GM19240 (cell line): Measurements from ENCODE around the gene PTGIR.

Experiments used
- DNase-seq: peaks from one replicate; pipeline ENCODE4 v3.0.0; 2011; ENCODE audit warnings: low spot score; ENCODE audit not compliant: insufficient read length

The PTGIR gene, protein sequence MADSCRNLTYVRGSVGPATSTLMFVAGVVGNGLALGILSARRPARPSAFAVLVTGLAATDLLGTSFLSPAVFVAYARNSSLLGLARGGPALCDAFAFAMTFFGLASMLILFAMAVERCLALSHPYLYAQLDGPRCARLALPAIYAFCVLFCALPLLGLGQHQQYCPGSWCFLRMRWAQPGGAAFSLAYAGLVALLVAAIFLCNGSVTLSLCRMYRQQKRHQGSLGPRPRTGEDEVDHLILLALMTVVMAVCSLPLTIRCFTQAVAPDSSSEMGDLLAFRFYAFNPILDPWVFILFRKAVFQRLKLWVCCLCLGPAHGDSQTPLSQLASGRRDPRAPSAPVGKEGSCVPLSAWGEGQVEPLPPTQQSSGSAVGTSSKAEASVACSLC

DNA sequence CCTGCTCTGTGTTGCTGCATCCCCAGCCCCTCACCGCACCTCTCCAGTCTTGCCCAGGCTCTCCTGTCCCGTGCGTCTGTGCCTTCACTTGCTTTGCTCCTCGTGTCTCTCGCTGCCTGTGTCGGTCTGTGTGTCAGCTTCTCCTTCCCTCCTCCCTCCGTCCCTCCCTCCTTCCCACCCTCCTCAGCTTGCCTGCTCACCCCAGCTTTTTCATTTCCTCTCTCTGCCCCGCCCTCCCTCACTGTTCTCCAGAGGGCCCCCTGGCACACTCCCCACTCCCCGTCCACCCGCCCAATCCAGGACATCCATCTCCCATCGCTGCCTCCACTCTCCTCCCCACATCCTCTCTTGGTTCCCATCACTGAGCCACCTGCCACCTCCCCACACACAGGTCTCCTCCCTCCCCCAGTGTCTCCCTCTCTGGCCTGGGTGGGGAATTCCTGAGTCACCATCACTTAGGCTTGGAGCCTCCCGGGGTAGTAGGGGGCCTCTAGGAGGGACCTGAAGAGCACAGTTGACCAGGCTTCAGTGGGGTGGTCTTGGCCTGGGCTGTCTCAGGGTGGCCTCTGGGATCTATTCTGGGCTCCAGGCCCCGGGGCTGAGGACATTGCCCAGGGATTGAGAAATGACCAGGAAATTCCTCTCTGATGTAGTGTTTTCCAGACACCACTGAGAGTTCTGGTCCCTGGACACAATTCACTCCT is at the start of gene PTGIR:
Gene PTGIR, minus strand, starts transcription at position 132 of the 704 bp plus-strand sequence. CDS start 864 bp downstream, outside the sequence.
- no peak for DNase-seq

DNA sequence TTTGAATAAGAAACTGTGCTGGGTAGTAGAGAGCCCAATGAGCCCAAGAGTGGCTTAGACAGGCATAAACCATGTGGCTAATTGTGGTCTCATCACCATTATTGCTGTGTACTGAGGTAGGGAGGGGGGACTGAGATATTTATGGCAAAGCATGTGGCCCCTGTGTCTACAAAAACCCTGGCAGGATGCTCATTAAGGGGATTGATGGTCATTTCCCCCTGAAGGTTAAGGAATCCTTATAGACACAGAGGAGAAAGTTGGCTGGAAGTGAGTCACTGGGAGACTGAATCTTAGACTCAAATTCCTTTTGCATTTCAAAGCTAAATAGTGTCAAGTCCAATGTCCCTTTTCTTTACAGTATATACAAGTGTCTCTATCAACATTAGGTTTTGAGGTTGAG is 45.9 kb upstream of the PTGIR start:
- DNase-seq, result no peak

DNA sequence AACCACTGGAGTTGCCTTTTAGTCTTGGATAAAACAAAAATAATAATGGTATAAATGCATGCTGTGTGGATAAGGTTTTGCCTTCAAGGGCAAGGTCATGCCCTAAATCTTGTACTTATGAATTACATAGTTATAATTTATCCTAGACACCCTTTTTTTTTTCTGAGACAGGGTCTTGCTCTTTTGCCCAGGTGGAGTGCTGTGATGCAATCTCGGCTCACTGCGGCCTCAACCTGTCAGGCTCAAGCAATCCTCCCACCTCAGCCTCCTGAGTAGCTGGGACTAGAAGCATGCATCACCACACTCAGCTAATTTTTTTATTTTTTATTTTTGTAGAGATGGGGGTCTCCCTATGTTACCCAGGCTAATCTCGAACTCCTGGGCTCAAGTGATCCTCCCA is 43.8 kb upstream of the PTGIR start:
- no peak for DNase-seq

DNA sequence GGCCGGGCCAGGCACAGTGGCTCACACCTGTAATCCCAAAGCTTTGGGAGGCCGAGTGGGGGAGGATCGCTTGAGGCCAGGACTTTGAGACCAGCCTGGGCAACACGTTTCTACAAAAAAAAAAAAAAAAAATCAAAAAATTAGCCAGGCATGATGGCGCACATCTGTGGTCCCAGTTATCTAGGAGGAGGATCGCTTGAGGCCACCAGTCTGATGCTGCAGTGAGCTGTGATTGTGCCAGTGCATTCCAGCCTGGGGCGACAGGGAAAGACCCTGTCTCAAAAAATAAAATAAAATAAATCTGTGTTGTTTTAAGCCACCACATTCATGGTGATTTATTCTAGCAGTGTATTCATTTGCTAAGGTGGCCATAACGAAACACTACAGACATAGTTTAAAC is 40.2 kb upstream of the PTGIR start:
- DNase-seq, result no peak

DNA sequence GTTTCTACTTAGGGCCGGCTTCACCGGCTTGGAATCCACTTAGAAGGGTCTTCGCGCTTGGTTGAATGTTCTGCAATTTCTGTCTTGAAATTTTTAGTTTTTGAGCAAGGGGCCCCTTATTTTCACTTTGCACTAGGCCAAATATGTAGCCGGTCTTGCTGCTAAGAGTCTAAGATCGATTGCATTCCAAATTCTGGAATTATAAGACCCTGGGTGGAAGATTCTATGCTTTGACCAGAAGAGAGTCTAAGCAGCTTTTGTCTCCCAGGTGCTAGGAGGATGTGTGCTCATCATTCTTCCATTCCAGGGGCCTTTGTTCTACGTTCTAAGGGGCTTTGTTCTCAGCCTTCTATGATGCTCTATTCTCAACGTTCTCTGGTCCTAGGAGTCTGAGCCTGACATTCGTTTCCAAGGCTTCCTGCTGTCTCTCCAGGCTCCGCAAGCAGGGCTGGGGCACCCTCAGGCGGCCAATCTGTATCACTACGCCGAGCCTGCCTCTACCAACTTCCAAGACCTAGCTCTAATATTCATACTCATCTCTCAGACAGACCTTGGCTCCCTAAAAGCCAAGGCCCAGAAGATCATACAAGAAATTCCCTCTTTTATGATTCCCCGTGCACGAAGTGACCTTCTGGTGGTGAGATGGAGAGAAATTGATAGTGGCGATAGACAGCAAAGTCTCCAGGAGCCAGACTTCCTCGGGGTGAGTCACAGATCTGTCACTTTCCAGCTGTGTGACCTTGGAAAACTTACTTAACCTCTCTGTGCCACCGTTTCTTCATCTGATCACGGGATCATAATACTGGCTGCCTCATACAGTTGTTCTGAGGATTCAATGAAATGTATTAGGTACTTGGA is 37.1 kb upstream of the PTGIR start:
- peak; percentile 81 for DNase-seq

DNA sequence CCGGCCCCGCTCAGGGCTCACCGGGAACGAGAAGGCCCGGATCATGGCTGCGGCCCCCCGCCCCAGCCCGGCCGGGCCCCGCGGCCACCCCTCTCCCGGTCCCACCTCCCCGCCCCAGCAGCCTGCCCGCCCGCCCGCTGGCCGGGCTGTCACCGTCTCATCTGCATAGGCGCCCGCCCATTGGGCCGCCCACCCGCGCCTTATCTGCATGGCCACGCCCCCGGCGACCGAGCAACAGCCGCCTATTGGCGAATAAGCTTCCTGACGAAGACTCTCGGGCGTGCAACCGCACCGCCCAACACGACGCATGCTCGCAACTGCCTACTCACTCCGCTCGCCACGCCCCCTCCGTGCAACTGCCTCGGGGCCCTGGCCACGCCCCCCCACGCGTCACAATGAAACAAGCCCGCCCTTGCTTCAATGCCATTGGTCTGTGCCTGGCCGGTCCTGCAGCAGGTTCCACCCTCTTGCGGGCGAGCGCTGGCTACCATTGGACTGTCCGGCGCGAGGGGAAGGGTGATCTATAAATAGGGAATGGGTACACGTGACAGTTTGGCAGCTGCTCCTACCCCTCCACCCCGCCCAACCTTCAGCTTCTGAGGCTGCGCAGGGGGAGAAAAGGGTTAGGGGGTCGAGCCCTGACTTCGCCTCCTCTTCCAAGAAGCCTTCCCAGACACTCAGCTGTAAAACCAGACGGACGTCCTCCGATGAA is 36.3 kb upstream of the PTGIR start, which contains the start of gene DACT3:
Gene DACT3, minus strand, starts transcription at position 163 of the 712 bp plus-strand sequence. Its CDS starts 118 bp downstream, at position 45.
- DNase-seq, result peak; percentile 98

DNA sequence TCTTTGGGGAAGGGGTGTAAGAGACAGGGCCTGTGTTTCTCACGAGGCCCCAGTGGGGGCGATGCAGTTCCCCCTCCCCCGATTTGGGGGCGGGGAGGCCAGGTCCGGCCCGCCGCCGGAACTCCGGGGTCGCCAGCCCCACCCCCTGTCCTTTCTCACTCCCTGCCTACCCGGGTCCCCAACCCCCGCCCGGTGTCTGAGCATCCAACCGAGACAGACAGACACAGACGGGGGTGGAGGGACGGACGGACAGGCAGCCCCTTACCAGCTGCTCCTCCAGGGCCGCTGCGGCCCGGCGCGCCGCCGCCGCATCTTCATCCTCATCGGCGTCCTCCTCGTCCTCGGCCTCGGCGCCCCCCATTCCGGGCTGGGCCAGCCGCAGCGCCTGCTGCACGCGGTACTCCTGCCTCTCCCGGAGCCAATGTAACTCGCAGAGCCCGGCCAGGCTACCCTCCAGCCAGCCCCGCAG is 35.7 kb upstream of the PTGIR start:
- DNase-seq, result no peak

DNA sequence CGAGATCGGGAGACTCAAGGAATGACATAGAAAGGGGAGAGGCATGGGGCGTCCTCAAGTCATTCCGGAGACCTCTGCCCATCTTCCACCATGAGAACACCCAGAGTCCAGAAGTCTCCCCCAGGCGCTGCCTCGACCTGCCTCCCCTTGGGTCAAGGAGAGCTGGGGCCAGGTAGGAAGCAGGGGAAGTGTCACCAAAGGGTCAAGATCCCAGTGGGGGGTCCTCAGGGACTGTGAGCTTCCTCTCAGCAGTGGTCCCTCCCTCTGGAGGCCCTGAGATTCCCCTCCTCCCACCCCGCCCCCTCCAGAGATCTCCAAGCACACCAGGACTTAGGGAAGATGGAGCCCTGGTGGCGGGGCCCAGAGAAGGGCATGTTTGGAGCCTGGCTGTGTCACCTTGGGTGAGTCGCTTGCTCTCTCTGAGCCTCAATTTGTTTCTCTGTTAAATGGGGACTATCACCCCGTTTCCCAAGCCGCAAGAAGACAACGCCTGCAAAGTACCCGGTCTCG is 35.2 kb upstream of the PTGIR start:
- no peak for DNase-seq

DNA sequence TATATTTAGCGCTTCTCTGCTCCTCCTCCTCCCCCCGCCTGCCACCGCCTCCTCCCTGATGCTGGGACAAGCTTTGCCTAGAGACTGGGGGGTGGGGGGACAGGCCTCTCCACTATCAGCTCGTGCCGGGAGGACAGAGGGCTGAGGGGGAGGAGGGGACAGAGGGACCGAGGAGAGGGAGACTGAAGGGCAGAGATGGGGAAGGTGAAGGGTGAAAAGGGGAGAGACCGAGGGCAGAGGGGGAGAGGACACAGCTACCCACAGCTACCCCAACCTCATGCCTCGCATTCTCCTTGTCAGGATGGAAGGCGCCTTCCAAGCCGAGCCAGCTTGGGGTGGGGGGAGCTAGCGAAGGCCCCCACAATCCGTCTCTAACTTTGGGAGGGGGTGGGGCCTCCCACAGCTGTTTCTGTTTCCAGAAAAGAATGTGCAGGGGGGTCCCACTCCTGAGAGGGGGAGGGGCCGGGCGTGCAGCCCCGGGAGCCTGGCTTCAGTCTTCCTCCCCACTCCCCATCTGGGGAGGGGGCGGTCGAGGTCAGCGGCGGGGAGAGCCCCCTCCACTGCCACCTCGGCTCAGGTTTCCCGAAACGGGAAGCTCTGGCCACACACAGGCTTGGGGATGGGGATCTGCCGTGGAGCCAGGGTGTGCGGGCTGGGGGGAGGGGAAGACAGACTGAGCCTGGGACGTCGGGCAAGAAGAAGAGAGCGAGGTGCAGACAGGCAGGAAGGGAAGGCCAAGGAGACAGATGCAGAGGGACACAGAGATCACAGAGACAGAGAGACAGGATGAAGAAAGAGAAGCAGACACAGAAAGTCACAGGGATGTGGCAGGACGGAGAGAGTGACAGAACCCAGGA is 34.5 kb upstream of the PTGIR start:
- no peak for DNase-seq

DNA sequence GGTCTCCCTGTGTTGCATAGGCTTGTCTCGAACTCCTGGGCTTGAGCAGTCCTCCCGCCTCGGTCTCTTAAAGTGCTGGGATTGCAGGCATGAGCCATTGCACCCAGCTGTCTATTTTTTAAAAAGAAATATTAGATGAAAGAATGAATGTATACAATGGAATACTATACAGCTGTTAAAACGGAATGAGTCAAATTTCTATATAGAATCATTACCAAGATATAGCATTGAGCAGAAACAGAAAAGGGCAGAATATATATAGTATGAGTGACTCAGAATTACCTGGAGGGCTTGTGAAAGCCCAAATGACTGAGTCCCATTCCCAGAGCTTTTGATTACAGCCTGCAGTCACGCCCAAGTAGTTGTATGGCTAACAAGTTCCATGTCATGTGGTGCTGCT is 31.7 kb upstream of the PTGIR start:
- DNase-seq, result no peak

DNA sequence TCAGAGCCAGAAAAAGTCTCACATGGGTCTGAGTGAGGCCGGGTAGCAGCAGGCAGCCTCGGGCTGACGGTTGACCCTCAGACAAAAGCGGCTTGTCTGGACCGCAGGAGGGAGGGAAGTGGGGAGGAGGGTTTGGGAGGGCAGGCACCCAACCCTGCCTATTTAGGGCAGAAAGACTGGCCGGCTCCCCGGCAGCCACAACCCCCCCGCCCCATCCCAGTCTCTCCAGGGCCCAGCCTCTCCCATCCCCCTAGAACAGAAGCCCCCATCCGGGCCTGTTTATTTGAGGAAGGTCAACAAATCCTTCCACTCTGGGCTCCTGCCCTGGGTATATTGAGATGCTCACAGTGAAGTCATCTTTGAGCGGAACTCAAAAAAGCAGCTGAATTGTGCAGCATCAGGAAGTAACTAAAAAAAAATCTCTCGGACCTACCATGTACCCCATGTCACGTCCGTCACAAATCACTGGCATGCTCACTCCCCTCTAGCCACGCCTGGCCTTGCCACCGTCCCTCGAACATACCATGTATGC is 29.8 kb upstream of the PTGIR start:
- no peak for DNase-seq

DNA sequence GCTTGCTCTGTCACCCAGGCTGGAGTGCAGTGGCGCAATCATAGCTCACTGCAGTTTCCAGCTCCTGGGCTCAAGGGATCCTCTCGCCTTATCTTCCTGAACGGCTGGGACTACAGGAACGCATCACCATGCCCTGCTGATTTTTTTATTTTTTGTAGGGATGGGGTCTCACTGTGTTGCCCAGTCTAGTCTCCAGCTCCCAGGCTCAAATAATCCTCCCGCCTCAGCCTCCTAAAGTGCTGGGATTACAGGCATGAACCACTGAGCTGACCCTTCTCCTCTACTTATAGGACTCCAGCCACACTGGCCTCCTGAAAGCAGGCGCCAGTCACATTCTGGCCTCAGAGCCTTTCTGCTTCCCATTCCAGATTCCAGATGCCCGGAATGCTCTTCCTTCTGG is 25.6 kb upstream of the PTGIR start:
- no peak for DNase-seq

DNA sequence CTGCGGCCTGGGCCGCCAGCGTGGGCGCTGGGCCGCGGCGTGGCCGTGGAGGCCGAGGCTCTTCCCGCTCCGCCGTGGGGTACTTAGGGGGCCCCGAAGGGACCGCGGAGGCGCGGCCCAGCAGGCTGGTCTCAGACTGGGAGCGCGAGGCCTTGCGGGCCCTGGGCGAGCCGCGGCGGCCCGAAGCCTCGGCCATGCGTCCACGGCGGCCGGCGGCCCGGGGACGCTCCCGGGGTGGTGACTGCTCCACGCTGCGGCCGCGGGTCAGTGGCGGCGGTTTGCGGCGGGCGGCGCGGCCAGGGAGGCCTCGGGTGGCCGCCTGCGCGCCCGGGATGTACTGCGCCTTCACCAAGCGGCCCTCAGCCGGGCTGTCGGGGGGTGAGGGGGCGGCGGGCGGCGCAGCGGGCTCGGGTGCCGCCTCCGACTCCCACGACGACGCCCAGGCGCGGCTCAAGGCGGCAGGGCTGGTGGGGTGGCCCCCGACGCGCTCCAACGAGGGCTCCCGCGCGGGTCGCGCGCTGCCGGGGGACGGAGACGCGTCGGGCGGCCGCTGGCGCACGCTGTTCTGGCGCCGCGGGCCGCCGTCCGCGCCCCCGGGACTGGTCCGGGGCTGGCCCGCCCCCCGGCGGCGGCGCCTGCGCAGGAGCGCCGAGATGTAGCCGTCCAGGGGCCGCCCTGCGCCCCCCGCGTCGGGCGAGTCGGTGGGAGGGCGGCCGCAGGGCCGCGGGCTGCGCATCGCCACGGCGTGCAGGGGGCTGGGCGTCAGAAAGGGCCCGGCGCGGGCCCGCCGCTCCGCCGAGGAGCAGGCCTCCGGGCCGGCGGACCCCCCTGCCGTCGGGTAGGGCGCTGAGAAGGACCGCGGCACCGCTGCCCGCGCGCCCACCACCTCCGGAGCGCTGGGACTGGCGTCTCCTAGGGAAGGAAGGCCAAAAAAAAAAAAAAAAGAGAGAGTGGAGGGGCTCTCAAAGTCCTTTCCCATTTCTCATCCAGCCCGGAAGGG is 24.4 kb upstream of the PTGIR start:
- no peak for DNase-seq

DNA sequence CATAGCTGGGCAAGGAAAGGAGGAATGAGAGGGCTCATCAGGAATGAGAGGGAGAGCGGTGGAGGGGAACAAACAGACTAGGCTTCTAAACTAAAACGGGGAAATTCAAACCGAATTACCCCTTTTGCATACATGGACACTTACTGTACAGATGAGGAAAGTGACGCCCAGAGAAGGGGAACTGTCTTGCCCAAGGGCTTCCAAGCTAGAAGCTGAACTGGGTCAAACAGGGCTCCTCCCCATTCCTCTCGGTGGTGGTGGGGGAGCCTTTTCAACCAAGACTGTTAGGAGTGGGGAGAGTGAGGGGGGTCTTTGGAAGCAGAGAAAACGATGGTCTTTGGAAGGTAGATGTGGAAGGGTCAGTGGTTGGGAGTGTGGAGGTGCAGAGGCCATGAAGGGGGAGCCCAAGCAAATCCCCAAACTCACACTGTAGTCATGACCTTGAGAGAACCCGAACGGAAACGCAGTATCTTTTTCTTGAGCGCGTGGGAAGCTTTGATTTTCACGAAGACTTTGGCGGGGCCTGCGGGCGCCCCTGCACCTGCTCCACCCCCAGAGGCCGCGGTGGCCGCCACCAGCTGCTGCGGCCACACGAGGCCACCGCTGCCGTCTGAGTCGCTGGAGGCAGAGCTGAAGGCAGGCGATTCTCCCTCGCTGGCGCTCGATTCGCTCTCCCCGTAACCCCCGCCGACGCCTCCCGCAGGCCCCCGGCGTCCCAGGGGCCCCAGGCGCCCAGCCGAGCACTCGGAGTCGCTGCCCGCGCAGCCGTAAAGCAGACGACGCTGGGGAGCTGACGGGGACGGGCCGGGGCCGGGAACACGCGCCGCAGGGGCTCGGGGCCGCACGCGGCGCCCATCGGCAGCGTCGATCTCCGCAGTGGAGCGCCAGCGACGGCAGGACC is 23.4 kb upstream of the PTGIR start:
- no peak for DNase-seq

DNA sequence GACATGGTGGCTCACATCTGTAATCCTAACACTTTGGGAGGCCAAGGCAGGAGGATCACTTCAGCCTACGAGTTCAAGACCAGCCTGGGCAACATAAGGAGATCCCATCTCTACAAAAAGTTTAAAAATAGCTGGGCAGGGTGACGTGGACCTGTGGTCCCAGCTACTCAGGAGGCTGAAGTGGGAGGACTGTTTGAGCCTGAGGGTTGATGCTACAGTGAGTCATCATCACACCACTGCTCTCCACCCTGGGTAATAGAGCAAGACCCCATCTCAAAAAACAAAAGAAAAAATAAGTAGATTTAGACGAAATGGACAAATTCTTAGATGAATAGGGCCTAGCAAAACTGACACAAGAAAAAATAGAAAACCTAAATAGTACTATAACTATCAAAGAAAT is 21.5 kb upstream of the PTGIR start:
- DNase-seq, result no peak

DNA sequence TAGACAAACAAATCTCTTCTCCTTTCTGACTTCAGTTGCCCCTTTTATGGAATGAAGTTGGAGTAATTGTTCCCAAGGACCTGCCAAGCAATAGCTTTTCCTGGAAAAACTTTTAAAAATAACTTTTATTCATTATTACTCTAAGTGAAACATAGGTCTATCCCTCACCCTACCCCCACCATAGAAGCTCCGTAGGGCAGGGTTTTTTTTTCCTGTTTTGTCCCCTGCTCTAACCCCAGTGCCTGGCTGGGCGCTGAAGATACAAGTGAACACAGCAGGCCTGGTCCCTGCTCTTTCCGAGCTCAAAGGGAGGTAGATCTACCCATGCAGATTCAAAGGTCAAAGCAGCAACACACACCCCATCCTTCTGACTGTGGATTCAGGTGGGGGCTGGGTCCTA is 19.8 kb upstream of the PTGIR start:
- DNase-seq, result no peak

DNA sequence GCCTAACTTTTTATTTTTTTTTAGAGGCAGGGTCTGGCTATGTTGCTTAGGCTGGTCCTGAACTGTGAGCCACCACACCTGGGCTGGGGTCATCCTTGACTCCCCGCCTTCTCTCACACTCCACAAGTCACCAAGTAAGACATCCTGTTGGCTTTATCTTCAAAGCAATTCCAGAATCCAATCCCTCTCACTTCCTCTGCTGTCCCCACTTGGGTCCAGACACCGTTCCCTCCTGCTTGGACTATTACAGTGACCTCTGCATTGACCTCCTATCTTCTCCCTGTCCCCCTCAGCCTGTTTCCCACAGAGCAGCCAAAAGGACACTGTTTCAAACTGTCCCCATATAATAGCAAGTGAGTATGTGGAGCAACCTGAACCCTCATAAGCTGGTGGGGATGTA is 15.8 kb upstream of the PTGIR start:
- no peak for DNase-seq
